ENCODE measurements around the gene SETD7.

DNA sequence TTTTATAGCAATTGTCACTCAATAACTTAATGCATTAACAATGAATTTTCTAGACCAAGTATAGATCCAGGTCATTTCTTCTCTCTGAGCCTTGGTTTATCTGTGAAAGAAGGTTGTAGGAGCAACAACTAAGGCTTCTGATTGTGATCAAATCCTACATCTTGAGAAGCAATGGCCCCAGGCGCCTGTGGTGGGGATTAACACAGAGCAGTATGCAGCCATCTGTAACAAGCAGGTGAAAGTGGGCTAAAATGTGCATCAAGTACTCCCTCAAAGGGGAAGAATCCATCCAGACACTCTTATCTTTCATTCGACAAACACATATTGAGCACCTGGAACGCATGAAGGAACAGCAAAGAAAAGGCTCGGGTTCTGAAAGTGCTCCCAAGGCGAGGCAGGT lies 19.1 kb upstream of the SETD7 start:
- TF ChIP-seq RFX5 (IDR thresholded peaks at IDR 0.05; ENCODE audit: low read depth, low read length) (no peak), CTCF (conservative IDR thresholded peaks at IDR 0.05; ENCODE audit: low read depth, low read length) (no peak), SMC3 (IDR thresholded peaks at IDR 0.05; ENCODE audit: low read depth, low read length) (no peak), POLR2A (IDR thresholded peaks at IDR 0.05; ENCODE audit: low read depth, low read length) (no peak)
